GM12892 (cell line): ENCODE results near the gene PRX.
A peak's percentile ranks its signal among the peaks of the same experiment; 100 is the strongest.
"Not testable (repeated sequence)": the region's sequence is repeated elsewhere in the genome, so short reads cannot be mapped to it uniquely, and the experiment has no call there.

Source experiments
- DNase-seq: peaks from one replicate; pipeline ENCODE4 v3.0.0; 2011; ENCODE audit not compliant: insufficient read length
- FAIRE-seq: peaks from 2 replicates; lab custom pipeline; 2011; peaks lifted over from hg19 to GRCh38; lab: Jason Lieb, UNC
- POLR2A ChIP-seq: IDR thresholded peaks from 2 replicates; pipeline ENCODE4 v1.6.1; 2011; ENCODE audit warnings: low read depth, low read length, control low read depth
- POLR2AphosphoS5 ChIP-seq: IDR thresholded peaks from 2 replicates; pipeline ENCODE4 v1.6.1; 2011; ENCODE audit warnings: low read depth, low read length, control low read depth
- TAF1 ChIP-seq: IDR thresholded peaks from 2 replicates; pipeline ENCODE4 v1.6.1; 2011; ENCODE audit warnings: low read depth, mild to moderate bottlenecking, control low read depth, low read length, borderline replicate concordance

Gene PRX

GRCh38 chr19:40449506-40449905 is 36.3 kb upstream of the PRX start:
- TF ChIP-seq TAF1 (no peak), POLR2A (no peak), POLR2AphosphoS5 (no peak)
- no peak for FAIRE-seq

GRCh38 chr19:40446263-40446784 is 33.1 kb upstream of the PRX start:
- FAIRE-seq: no peak
- DNase-seq: no peak
- TF ChIP-seq POLR2A: no peak

More at GRCh38 chr19:40449506-40449905, 36.3 kb upstream of the PRX start:
- no peak for DNase-seq

- no peak for FAIRE-seq
- TF ChIP-seq TAF1 (no peak), POLR2A (no peak), POLR2AphosphoS5 (no peak)
- DNase-seq: no peak
Observed at GRCh38 chr19:40445780-40446262, 32.6 kb upstream of the PRX start.

- no peak for DNase-seq
- TF ChIP-seq POLR2AphosphoS5 (no peak), TAF1 (no peak)
- no peak for FAIRE-seq
Observed at GRCh38 chr19:40444825-40445312, 31.7 kb upstream of the PRX start.

- FAIRE-seq (peak; percentile 94), DNase-seq (peak; percentile 97)
- peak; percentile 89 for TF ChIP-seq POLR2A
- 0 out of 2 replicates have a peak, but pooled peaks have one; percentile 30 for TF ChIP-seq TAF1
- peak; percentile 77 for TF ChIP-seq POLR2AphosphoS5
Observed at GRCh38 chr19:40444000-40444824, 31.0 kb upstream of the PRX start, which contains the start of gene SERTAD3. SERTAD3 (minus strand) TSS chr19:40444335; CDS start chr19:40442080, 2,255 bp downstream.

GRCh38 chr19:40443131-40443999 is 30.2 kb upstream of the PRX start:
- no peak for TF ChIP-seq POLR2A
- TF ChIP-seq TAF1: peak; percentile 58; the same call in 1 of the 2 replicates
- peak; percentile 50; the same call in 1 of the 2 replicates for TF ChIP-seq POLR2AphosphoS5
- FAIRE-seq (peak; percentile 96), DNase-seq (peak; percentile 99)

GRCh38 chr19:40442328-40443130 is 29.4 kb upstream of the PRX start:
- no peak for DNase-seq
- TF ChIP-seq POLR2AphosphoS5: no peak
- no peak for TF ChIP-seq TAF1
- no peak; the same call in 1 of the 2 replicates for TF ChIP-seq POLR2A
- no peak for FAIRE-seq

GRCh38 chr19:40441719-40442253 is 28.6 kb upstream of the PRX start:
- FAIRE-seq: no peak
- no peak for TF ChIP-seq POLR2A
- no peak for TF ChIP-seq TAF1
- no peak for TF ChIP-seq POLR2AphosphoS5
- no peak for DNase-seq

- TF ChIP-seq POLR2AphosphoS5: no peak
- TF ChIP-seq POLR2A: no peak
- TF ChIP-seq TAF1: no peak
- DNase-seq (no peak), FAIRE-seq (no peak)
Observed at GRCh38 chr19:40438284-40438683, 25.1 kb upstream of the PRX start.

GRCh38 chr19:40433391-40434216 is 20.4 kb upstream of the PRX start:
- no peak for TF ChIP-seq POLR2AphosphoS5
- peak; percentile 47; the same call in 1 of the 2 replicates for TF ChIP-seq POLR2A
- TF ChIP-seq TAF1: peak; percentile 58; the same call in 1 of the 2 replicates
- peak; percentile 89 for DNase-seq
- peak; percentile 83 for FAIRE-seq

- DNase-seq, FAIRE-seq: not testable (repeated sequence)
Observed at GRCh38 chr19:40432760-40433159, 19.6 kb upstream of the PRX start.
